Esophagus muscularis mucosa (tissue), 4 donors: ENCODE data around the gene PLXNB1. TPM values are rescaled to one million over a fixed set of nuclear protein-coding genes. Genes with fewer than 3 reads are reported as not detected.

Experiments
- DNase-seq: peaks from one replicate; pipeline ENCODE4 v3.0.0-alpha.2; 2017; ENCODE audit errors: extremely low spot score
- H3K27ac ChIP-seq, 4 donors: fragments of 200-600 bp; sonication (generic); replicated peaks in 1 of 4; 1 replicate in 3 of 4; 2 replicates in 1 of 4; pipeline ENCODE4 v1.5.1; 2016 to 2019; ENCODE audit warnings: mild to moderate bottlenecking in 1 of 4
- H3K27me3 ChIP-seq, 4 donors: fragments of 200-600 bp; sonication (generic); one replicate each; pipeline versions ENCODE4 v1.5.1 to v1.6.0; 2016 to 2019
- H3K36me3 ChIP-seq, 4 donors: fragments of 200-600 bp; sonication (generic); one replicate each; pipeline ENCODE4 v1.5.1; 2016 to 2019
- H3K4me1 ChIP-seq, 4 donors: fragments of 200-600 bp; sonication (generic); one replicate each; pipeline ENCODE4 v1.5.1; 2016 to 2019
- H3K4me3 ChIP-seq, 4 donors: fragments of 200-600 bp; sonication (generic); 1 replicate in 2 of 4; 2 replicates in 2 of 4; pipeline ENCODE4 v1.5.1; 2016 to 2019; ENCODE audit warnings: mild to moderate bottlenecking in 4 of 4, moderate library complexity in 1 of 4
- H3K9me3 ChIP-seq, 4 donors: fragments of 200-600 bp; sonication (generic); 1 replicate in 3 of 4; 2 replicates in 1 of 4; pipeline ENCODE4 v1.5.1; 2016 to 2019
- CTCF ChIP-seq, 3 experiments: fragments of 200-600 bp in 2 of 3; fragments of 450-650 bp in 1 of 3; sonication (generic) in 2 of 3; IDR thresholded peaks; one replicate each; pipeline ENCODE4 v1.5.1; 2017 to 2019; ENCODE audit warnings: antibody characterized with exemption in 3 of 3, mild to moderate bottlenecking in 2 of 3, moderate library complexity in 1 of 3
- EP300 ChIP-seq: sonication (generic); formaldehyde crosslinking; IDR thresholded peaks from one replicate; pipeline ENCODE4 v1.6.1; 2017; ENCODE audit warnings: antibody characterized with exemption
- POLR2A ChIP-seq: fragments of 450-650 bp; IDR thresholded peaks from one replicate; pipeline ENCODE4 v1.6.1; 2017; ENCODE audit warnings: antibody characterized with exemption, moderate library complexity, mild to moderate bottlenecking, low read depth
- POLR2AphosphoS5 ChIP-seq, 2 donors: sonication (generic); formaldehyde crosslinking; IDR thresholded peaks; one replicate each; pipeline ENCODE4 v1.6.1; 2017; ENCODE audit warnings: antibody characterized with exemption in 2 of 2
- WGBS: methylation state at CpG from one replicate; pipeline ENCODE4 v1.1.5; 2018; 5-methylcytosine and 5-hydroxymethylcytosine counted together
- intact Hi-C: fragments of 100-400 bp; cut with DNase I; formaldehyde crosslinking; loops from one replicate; pipeline ENCODE4 v1.15.1; 2023
- total RNA-seq, 4 donors: library from RNA; depleted of rRNA; stranded (reverse); fragments of >200 nt; gene quantifications; one replicate each; pipeline versions ENCODE4 v1.1.0 to v1.2.1, GENCODE V29; 2016

Gene PLXNB1
- total RNA-seq, 4 donors from 2014 or later = 120 to 200 (median 152) TPM

GRCh38 chr3:48472673-48472922, 42.7 kb upstream of the PLXNB1 start:
- Histone ChIP-seq H3K27me3 (no peaks in the 10 kb centered on the region), H3K4me1 (peaks cover 55 to 57% (median 57%) of the 10 kb centered on the region in 4 donors), H3K36me3 (peaks cover 9 to 43% (median 30%) of the 10 kb centered on the region in 4 donors), H3K9me3 (no peaks in the 10 kb centered on the region), H3K27ac (peak overlapping the region; percentile 89 to 97 (median 94)), H3K4me3 (peak overlapping the region; percentile 59 to 83 (median 70))
- intact Hi-C loops = no loop called here
- 0% methylated on average over 4 of the region's 5 CpGs for WGBS
- no peak for DNase-seq
- TF ChIP-seq POLR2A (no peak), CTCF (IDR thresholded peaks at IDR 0.05) (no peak), POLR2AphosphoS5 (IDR thresholded peaks at IDR 0.05) (no peak), EP300 (no peak)

- no peak overlapping the region for H3K4me3 ChIP-seq
- 88% methylated on average over 1 of the region's 1 CpG for WGBS
- peak overlapping the region; percentile 60 to 99 (median 97) for H3K27ac ChIP-seq
- no peaks in the 10 kb centered on the region for H3K27me3 ChIP-seq
- TF ChIP-seq POLR2A = no peak
- intact Hi-C loops = no loop called here
- H3K4me1 ChIP-seq = peaks cover 77 to 81% (median 79%) of the 10 kb centered on the region in 4 donors
- no peaks in the 10 kb centered on the region for H3K9me3 ChIP-seq
- H3K36me3 ChIP-seq = peaks cover 14 to 37% (median 32%) of the 10 kb centered on the region in 4 donors
- DNase-seq = no peak
Measured at GRCh38 chr3:48470286-48470685, 40.4 kb upstream of the PLXNB1 start.

GRCh38 chr3:48469046-48469915, 39.4 kb upstream of the PLXNB1 start:
- peak overlapping the region; percentile 96 to 100 (median 98) for H3K27ac ChIP-seq
- peaks cover 86 to 89% (median 88%) of the 10 kb centered on the region in 4 donors for H3K4me1 ChIP-seq
- no peak for DNase-seq
- 85% methylated on average over 20 of the region's 29 CpGs for WGBS
- intact Hi-C loops = no loop called here
- H3K9me3 ChIP-seq = no peaks in the 10 kb centered on the region
- no peaks in the 10 kb centered on the region for H3K27me3 ChIP-seq
- no peak overlapping the region for H3K4me3 ChIP-seq
- TF ChIP-seq POLR2A (no peak), POLR2AphosphoS5 (IDR thresholded peaks at IDR 0.05) (no peak), CTCF (IDR thresholded peaks at IDR 0.05) (no peak), EP300 (no peak)
- H3K36me3 ChIP-seq = peaks cover 14 to 43% (median 37%) of the 10 kb centered on the region in 4 donors

- no peak for DNase-seq
- 86% methylated on average over 4 of the region's 8 CpGs for WGBS
- intact Hi-C loops = no loop called here
- Histone ChIP-seq H3K4me1 (peaks cover 82 to 87% (median 83%) of the 10 kb centered on the region in 4 donors), H3K4me3 (peak overlapping the region in 1 of 4 donors; percentile 26), H3K27ac (peak overlapping the region; percentile 96 to 100 (median 98)), H3K27me3 (no peaks in the 10 kb centered on the region), H3K9me3 (no peaks in the 10 kb centered on the region), H3K36me3 (peaks cover 14 to 48% (median 41%) of the 10 kb centered on the region in 4 donors)
- TF ChIP-seq EP300 (no peak), CTCF (IDR thresholded peaks at IDR 0.05) (no peak), POLR2A (no peak), POLR2AphosphoS5 (IDR thresholded peaks at IDR 0.05) (no peak)
Measured at GRCh38 chr3:48468329-48468731, 38.4 kb upstream of the PLXNB1 start.

GRCh38 chr3:48467473-48468267, 37.8 kb upstream of the PLXNB1 start:
- no peaks in the 10 kb centered on the region for H3K9me3 ChIP-seq
- no peaks in the 10 kb centered on the region for H3K27me3 ChIP-seq
- TF ChIP-seq POLR2AphosphoS5 (IDR thresholded peaks at IDR 0.05) (no peak), POLR2A (no peak), CTCF (IDR thresholded peaks at IDR 0.05) (no peak), EP300 (no peak)
- H3K4me1 ChIP-seq = peaks cover 78 to 83% (median 79%) of the 10 kb centered on the region in 4 donors
- 77% methylated on average over 7 of the region's 7 CpGs for WGBS
- H3K4me3 ChIP-seq = peak overlapping the region; percentile 56 to 71 (median 58)
- intact Hi-C loops = no loop called here
- H3K27ac ChIP-seq = peak overlapping the region; percentile 96 to 100 (median 98)
- H3K36me3 ChIP-seq = peaks cover 14 to 50% (median 44%) of the 10 kb centered on the region in 4 donors
- no peak for DNase-seq
